Measurements from ENCODE around the gene JPT1.

DNA sequence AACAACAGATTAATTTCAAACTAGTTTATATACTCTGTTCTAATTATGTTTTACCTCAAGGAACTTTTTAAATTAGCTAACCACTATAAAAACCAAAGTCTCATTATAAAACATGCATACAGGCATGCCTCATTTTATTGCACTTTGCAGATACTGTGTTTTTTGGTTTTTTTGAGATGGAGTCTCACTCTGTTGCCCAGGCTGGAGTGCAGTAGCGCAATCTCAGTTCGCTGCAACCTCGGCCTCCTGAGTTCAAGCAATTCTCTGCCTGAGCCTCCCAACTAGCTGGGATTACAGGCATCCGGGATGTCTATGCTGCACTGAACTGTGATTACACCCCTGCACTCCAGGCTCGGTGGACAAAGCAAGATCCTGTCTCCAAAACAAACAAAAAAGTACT is 8.8 kb upstream of the JPT1 start:
- TF ChIP-seq EZH2 (IDR thresholded peaks at IDR 0.05) = no peak
- TF ChIP-seq, protein P1, sequence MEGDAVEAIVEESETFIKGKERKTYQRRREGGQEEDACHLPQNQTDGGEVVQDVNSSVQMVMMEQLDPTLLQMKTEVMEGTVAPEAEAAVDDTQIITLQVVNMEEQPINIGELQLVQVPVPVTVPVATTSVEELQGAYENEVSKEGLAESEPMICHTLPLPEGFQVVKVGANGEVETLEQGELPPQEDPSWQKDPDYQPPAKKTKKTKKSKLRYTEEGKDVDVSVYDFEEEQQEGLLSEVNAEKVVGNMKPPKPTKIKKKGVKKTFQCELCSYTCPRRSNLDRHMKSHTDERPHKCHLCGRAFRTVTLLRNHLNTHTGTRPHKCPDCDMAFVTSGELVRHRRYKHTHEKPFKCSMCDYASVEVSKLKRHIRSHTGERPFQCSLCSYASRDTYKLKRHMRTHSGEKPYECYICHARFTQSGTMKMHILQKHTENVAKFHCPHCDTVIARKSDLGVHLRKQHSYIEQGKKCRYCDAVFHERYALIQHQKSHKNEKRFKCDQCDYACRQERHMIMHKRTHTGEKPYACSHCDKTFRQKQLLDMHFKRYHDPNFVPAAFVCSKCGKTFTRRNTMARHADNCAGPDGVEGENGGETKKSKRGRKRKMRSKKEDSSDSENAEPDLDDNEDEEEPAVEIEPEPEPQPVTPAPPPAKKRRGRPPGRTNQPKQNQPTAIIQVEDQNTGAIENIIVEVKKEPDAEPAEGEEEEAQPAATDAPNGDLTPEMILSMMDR (IDR thresholded peaks at IDR 0.05) = no peak
